ENCODE results near the gene MYO7B.

The MYO7B gene

DNA sequence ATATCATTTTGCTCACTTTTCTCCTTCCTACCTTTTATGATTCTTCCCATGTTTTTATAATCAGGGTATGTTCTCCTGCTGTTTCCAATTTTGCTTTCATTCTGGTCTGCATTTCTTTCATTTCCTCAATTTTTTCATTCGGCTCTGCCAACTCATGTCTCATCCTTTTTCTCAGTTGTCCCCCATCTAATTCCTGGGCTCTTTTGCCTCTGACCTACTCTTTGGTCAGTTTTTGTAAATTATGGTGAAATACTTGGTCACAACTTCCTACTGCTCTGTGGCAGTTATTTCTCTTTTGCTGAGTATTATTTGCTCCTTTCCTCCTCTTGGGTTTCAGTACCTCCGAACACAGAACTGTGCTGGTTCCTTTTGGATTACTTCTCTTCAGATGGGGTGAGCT lies 27.5 kb downstream of the MYO7B start:
- Histone ChIP-seq H4K20me1 (no peaks in the 10 kb centered on the region), H3K4me2 (no peak overlapping the region), H3K4me3 (no peak overlapping the region), H3K9ac (no peak overlapping the region), H3K9me3 (no peaks in the 10 kb centered on the region), H3K4me1 (peaks cover 13% of the 10 kb centered on the region), H3K36me3 (no peaks in the 10 kb centered on the region), H3K27me3 (no peaks in the 10 kb centered on the region), H3K27ac (no peak overlapping the region)
- TF ChIP-seq Cebpa-rat (IDR thresholded peaks at IDR 0.05), result no peak

DNA sequence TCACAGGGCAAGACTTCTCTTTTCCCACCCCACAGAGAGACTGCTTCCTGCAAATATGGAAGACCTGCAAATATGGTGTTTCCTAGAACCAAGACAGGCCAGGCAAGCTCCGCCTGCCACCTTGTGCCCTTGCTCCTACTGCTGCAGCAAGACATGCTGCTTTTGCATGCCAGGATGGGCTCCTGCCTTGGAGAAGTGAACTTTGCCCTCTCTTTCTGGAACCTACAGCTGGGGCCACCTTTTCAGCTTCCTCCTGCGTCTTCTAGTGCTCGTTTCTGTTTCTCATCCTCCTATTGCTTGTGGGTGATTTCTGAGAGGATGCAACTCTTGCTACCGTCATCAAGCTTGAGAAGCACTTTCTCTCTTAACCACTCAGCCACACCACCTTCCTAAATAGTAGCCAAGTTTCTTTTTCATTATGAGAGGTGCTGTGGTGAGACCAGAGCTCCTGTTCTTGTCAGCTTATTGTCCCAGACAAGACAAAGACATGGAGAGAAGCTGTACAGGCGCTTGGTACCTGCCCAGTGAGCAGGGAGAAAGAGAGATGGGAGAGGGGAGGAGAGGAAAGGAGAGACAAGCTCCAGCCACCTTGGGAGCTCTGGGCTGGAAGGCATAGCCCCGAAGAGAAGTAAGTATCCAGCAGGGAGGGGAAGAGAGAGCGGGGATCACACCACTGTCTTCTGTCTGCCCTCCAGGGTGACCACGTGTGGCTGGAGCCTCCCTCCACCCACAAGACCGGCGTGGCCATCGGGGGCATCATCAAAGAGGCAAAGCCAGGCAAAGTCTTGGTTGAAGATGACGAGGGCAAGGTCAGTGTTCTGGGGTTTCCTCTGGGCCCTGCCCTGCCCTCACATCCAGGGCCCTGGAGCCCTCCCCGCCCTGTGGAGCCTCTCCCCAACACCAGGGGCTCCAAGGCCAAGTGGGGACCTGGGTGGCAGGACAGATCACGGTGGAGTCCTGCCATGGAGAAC lies 28.3 kb downstream of the MYO7B start:
- no peak overlapping the region for H3K27ac ChIP-seq
- H3K9ac ChIP-seq, result no peak overlapping the region
- no peaks in the 10 kb centered on the region for H4K20me1 ChIP-seq
- no peak overlapping the region for H3K4me3 ChIP-seq
- H3K4me2 ChIP-seq, result no peak overlapping the region
- no peaks in the 10 kb centered on the region for H3K27me3 ChIP-seq
- no peaks in the 10 kb centered on the region for H3K9me3 ChIP-seq
- peaks cover 13% of the 10 kb centered on the region for H3K4me1 ChIP-seq
- no peaks in the 10 kb centered on the region for H3K36me3 ChIP-seq
- TF ChIP-seq Cebpa-rat (IDR thresholded peaks at IDR 0.05), result no peak

DNA sequence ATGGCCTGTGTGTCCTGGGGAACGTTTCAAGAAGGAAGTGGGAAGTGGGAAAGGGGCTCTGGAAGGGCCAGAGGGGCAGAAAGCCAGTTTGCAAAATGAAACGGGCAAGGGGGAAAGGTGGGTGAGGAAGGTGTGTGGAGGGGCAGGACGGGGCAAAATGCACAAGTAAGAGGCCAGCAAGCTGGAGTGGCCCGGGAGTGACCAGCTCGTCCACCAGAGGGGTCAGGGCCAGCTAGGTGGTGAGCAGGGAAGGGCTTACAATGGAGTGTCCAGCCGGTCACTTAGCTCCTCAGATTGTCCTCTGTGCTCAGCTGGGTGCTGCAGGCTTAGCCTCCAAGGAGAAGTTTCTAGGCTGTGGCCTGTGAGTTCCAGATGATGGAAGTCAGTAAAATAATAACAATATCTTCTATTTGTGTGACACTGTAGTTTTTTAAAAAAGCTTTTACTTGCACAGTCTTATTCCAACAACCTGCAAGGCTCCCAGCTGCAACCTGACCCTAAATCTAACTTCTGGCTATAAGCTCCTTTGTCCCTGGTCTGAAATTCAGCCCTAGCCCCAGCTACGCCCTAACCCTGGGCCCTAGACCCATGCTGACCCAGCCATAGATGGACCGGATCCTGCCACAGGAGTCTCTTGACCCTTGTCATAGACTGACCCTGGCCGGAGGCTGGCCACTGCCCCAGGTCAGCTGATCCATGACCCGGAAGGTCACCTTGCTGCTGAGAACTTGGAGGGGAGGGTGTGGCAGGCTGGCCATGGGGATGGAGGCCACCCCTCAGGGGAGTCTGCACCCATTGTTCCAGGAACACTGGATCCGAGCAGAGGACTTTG lies 29.2 kb downstream of the MYO7B start:
- Histone ChIP-seq H3K9me3 (no peaks in the 10 kb centered on the region), H3K9ac (no peak overlapping the region), H3K4me2 (no peak overlapping the region), H3K4me1 (peaks cover 13% of the 10 kb centered on the region), H3K36me3 (no peaks in the 10 kb centered on the region), H3K27me3 (no peaks in the 10 kb centered on the region), H3K4me3 (no peak overlapping the region), H4K20me1 (no peaks in the 10 kb centered on the region), H3K27ac (no peak overlapping the region)
- TF ChIP-seq Cebpa-rat (IDR thresholded peaks at IDR 0.05), result no peak

DNA sequence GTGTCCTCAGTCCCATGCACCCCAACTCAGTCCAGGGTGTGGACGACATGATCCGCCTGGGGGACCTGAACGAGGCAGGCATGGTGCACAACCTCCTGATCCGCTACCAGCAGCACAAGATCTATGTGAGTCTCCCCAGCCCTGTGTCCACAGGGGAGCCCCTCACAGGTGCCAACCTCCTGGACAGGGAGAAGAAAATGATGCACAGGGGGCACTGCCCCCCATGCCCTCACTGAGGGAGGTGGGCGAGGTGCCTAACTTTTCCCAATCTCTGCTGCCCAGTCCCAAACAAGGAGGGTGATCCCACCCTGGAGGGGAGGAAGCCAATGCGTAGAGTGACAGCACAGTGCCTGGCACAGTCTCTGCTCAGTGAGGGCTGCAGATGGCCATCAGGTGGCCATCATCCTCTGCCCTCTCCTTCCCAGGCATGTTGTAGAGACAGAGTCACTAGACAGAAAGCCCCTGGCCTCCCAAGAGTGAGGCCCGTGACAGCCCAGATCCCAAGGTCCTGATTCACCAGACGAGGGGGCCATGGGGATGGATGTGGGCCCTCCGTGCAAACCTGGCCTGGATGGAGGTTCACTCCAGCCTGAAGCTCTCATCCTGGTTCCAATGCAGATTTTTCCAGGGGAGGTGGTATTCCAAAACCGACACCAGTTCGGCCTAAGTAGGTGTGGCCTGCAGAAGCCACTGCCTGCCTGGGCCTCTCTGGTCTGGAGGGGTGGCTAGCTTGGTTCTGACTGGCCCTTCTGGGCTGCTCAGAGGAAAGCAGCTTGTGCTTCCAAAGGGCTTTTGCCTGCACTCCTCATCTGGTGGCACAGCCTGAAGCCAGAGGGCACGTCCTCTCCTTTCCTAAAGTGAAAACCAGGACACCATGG lies 30.0 kb downstream of the MYO7B start:
- no peak overlapping the region for H3K9ac ChIP-seq
- H4K20me1 ChIP-seq, result no peaks in the 10 kb centered on the region
- H3K9me3 ChIP-seq, result no peaks in the 10 kb centered on the region
- no peak for TF ChIP-seq Cebpa-rat (IDR thresholded peaks at IDR 0.05)
- no peaks in the 10 kb centered on the region for H3K27me3 ChIP-seq
- H3K4me3 ChIP-seq, result no peak overlapping the region
- no peak overlapping the region for H3K4me2 ChIP-seq
- peaks cover 13% of the 10 kb centered on the region for H3K4me1 ChIP-seq
- no peaks in the 10 kb centered on the region for H3K36me3 ChIP-seq
- no peak overlapping the region for H3K27ac ChIP-seq

DNA sequence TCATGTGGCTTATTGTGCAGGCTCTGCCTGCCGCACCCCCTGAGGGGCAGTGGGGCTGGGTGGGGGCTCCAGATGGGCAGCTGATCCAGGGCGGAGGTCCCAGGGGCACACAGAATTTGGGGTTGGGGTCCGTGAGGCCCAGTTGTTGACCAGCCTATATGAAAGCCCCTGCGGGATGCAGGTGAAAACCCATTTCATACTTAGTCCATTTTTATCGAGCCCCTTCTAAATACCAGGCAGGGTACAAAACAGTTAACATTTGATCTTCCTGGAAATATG lies 30.6 kb downstream of the MYO7B start:
- H3K4me2 ChIP-seq, result no peak overlapping the region
- H3K9me3 ChIP-seq, result no peaks in the 10 kb centered on the region
- no peak overlapping the region for H3K4me3 ChIP-seq
- peaks cover 13% of the 10 kb centered on the region for H3K4me1 ChIP-seq
- no peaks in the 10 kb centered on the region for H4K20me1 ChIP-seq
- no peak overlapping the region for H3K27ac ChIP-seq
- no peaks in the 10 kb centered on the region for H3K27me3 ChIP-seq
- H3K36me3 ChIP-seq, result no peaks in the 10 kb centered on the region
- no peak for TF ChIP-seq Cebpa-rat (IDR thresholded peaks at IDR 0.05)
- no peak overlapping the region for H3K9ac ChIP-seq

DNA sequence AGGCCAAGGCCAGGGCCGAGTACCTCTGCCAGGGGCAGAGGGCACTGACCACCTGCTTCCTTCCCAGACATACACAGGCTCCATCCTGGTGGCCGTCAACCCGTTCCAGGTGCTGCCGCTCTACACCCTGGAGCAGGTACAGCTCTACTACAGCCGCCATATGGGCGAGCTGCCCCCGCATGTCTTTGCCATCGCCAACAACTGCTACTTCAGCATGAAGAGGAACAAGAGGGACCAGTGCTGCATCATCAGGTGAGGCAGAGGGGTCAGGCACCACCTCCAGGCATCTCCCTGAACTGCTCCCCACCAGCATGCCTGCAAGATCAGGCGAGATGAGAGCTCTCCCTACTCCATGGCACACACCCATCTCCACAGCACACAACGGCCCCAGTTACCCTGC lies 31.1 kb downstream of the MYO7B start:
- Histone ChIP-seq H3K4me3 (no peak overlapping the region), H3K36me3 (no peaks in the 10 kb centered on the region), H3K27me3 (no peaks in the 10 kb centered on the region), H3K4me2 (peak overlapping the region; percentile 26; the same call in 1 of the 2 replicates), H3K9ac (no peak overlapping the region), H4K20me1 (no peaks in the 10 kb centered on the region), H3K27ac (no peak overlapping the region), H3K4me1 (peaks cover 13% of the 10 kb centered on the region), H3K9me3 (no peaks in the 10 kb centered on the region)
- TF ChIP-seq Cebpa-rat (IDR thresholded peaks at IDR 0.05), result no peak

DNA sequence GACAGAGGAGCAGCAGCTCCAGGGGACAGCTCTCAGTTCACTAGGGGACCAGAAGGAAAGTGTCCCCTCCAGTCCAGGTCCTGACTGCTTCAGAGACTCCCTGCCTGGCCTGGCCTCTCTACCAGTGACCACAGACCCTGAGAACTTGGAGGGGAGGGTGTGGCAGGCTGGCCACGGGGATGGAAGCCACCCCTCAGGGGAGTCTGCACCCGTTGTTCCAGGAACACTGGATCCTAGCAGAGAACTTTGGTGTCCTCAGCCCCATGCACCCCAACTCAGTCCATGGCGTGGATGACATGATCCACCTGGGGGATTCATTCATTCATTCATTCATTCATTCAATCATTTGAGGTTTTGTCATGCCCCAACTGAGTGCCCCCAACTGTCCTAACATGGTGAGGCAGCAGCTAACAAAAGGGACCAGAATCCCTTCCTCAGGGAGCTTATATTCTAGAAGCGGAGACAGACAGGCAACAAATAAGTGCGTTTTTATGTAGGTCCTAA lies 31.9 kb downstream of the MYO7B start:
- Histone ChIP-seq H3K4me1 (peaks cover 17% of the 10 kb centered on the region), H4K20me1 (no peaks in the 10 kb centered on the region), H3K27me3 (no peaks in the 10 kb centered on the region), H3K36me3 (no peaks in the 10 kb centered on the region), H3K27ac (no peak overlapping the region), H3K9me3 (no peaks in the 10 kb centered on the region), H3K4me2 (peak overlapping the region; percentile 26), H3K4me3 (no peak overlapping the region), H3K9ac (no peak overlapping the region)
- no peak for TF ChIP-seq Cebpa-rat (IDR thresholded peaks at IDR 0.05)

DNA sequence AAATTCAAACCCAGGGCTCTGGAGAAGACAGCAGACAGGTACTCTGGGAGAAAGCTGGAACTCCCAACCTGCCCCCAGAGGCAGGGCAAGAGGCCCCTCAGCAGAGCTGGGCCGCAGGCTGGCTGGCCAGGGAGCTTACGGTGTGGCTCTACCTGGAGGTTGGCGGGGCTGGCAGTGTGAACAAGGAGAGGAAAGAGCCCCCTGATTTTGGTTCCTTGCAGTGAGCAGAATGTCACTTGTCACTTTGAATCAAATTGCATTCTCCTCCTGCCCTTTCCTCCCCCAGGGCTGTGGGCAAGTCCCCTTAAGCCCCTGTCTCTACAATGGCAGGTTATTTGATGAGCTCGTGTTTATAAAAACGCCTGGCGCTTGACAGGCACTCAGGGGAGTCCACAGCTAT lies 32.6 kb downstream of the MYO7B start:
- Histone ChIP-seq H3K4me1 (peaks cover 25% of the 10 kb centered on the region), H3K4me3 (no peak overlapping the region), H4K20me1 (no peaks in the 10 kb centered on the region), H3K36me3 (no peaks in the 10 kb centered on the region), H3K9me3 (no peaks in the 10 kb centered on the region), H3K27me3 (no peaks in the 10 kb centered on the region), H3K9ac (no peak overlapping the region), H3K27ac (no peak overlapping the region), H3K4me2 (no peak overlapping the region)
- no peak for TF ChIP-seq Cebpa-rat (IDR thresholded peaks at IDR 0.05)

DNA sequence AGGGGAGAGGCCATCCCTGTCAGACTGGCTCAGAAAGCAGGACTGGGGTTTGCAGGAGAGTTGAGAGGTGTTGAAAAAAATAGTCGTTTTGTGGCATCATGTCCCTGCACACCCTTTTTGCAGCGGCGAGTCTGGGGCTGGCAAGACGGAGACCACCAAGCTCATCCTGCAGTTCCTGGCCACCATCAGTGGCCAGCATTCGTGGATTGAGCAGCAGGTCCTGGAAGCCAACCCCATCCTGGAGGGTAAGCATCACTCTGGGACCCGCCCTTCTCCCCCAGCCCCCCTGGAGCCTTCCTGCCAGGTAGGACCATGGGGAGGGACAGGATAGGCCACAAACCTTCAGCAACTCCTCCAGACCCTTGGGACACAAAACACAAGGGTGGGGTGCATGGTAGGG lies 34.2 kb downstream of the MYO7B start:
- H3K4me1 ChIP-seq, result peaks cover 36% of the 10 kb centered on the region
- no peaks in the 10 kb centered on the region for H3K27me3 ChIP-seq
- H3K4me3 ChIP-seq, result no peak overlapping the region
- H3K4me2 ChIP-seq, result no peak overlapping the region
- H3K9ac ChIP-seq, result no peak overlapping the region
- TF ChIP-seq Cebpa-rat (IDR thresholded peaks at IDR 0.05), result no peak
- H3K36me3 ChIP-seq, result no peaks in the 10 kb centered on the region
- H4K20me1 ChIP-seq, result no peaks in the 10 kb centered on the region
- no peak overlapping the region for H3K27ac ChIP-seq
- H3K9me3 ChIP-seq, result no peaks in the 10 kb centered on the region

All from BLaER1 (cell line).